ENCODE results near the gene MCTP2.

DNA sequence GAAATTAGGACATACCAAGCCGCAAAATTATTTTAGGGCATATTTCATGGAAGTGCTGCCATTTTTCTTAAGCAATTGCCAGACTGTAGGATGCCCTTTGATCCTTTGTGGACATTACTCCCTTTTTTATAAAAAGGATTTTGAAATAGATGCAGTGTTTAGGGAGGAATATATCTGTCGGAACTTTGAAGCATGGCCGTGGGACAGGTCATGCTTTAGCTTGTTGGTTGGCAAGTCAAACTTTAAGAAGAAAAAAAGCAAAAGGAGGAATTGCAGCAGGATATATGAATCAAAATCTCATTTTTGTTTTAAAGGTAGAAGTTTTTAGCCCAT, 122.1 kb downstream of the MCTP2 start:
- TF ChIP-seq POLR2AphosphoS5 (IDR thresholded peaks at IDR 0.05; ENCODE audit: low read depth, low read length) (no peak), SIN3A (IDR thresholded peaks at IDR 0.05; ENCODE audit: borderline replicate concordance, insufficient read depth, low read length) (no peak), TAF1 (IDR thresholded peaks at IDR 0.05; ENCODE audit: borderline replicate concordance, insufficient read depth, low read length) (no peak), FOXP2 (optimal IDR thresholded peaks at IDR 0.05; ENCODE audit: borderline replicate concordance, extremely low read depth, extremely low read length, insufficient read depth) (no peak)
- TF ChIP-seq, protein P1, sequence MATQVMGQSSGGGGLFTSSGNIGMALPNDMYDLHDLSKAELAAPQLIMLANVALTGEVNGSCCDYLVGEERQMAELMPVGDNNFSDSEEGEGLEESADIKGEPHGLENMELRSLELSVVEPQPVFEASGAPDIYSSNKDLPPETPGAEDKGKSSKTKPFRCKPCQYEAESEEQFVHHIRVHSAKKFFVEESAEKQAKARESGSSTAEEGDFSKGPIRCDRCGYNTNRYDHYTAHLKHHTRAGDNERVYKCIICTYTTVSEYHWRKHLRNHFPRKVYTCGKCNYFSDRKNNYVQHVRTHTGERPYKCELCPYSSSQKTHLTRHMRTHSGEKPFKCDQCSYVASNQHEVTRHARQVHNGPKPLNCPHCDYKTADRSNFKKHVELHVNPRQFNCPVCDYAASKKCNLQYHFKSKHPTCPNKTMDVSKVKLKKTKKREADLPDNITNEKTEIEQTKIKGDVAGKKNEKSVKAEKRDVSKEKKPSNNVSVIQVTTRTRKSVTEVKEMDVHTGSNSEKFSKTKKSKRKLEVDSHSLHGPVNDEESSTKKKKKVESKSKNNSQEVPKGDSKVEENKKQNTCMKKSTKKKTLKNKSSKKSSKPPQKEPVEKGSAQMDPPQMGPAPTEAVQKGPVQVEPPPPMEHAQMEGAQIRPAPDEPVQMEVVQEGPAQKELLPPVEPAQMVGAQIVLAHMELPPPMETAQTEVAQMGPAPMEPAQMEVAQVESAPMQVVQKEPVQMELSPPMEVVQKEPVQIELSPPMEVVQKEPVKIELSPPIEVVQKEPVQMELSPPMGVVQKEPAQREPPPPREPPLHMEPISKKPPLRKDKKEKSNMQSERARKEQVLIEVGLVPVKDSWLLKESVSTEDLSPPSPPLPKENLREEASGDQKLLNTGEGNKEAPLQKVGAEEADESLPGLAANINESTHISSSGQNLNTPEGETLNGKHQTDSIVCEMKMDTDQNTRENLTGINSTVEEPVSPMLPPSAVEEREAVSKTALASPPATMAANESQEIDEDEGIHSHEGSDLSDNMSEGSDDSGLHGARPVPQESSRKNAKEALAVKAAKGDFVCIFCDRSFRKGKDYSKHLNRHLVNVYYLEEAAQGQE (IDR thresholded peaks at IDR 0.05; ENCODE audit: insufficient read depth in 1 of 2, low read depth in 2 of 2, low read length in 2 of 2): no peak
